ENCODE data around the gene C16orf54. TPM values are rescaled to one million over a fixed set of nuclear protein-coding genes. Genes with fewer than 3 reads are reported as not detected.
"Not testable (repeated sequence)": the region's sequence is repeated elsewhere in the genome, so short reads cannot be mapped to it uniquely, and the experiment has no call there.

Gene C16orf54
- total and polyA plus RNA-seq, 2 experiments from 2014 or later: 3.2 TPM; not detected in 1

- TF ChIP-seq ZNF462 (CRISPR knock-in tag; IDR thresholded peaks at IDR 0.05) (no peak), EZH2phosphoT487 (IDR thresholded peaks at IDR 0.05; ENCODE audit: unreplicated experiment) (no peak), EZH2 (IDR thresholded peaks at IDR 0.05; ENCODE audit: low read depth, unreplicated experiment) (no peak), STAT1 (IDR thresholded peaks at IDR 0.05; ENCODE audit: unreplicated experiment) (no peak)
Measured at GRCh38 chr16:29742683-29743275, 3.0 kb downstream of the C16orf54 start (continued).

GRCh38 chr16:29740630-29741015 lies 5.2 kb downstream of the C16orf54 start:
- H3K4me1 ChIP-seq (ENCODE audit: insufficient read depth); H3K4me3 ChIP-seq; ATAC-seq; H3K9me2 ChIP-seq (ENCODE audit: insufficient read depth); H3K27ac Mint-ChIP-seq; H3K9me3 Mint-ChIP-seq; DNase-seq (ENCODE audit: low spot score); H3K27me3 ChIP-seq (ENCODE audit: insufficient read depth); H3K4me1 Mint-ChIP-seq; H3K4me2 ChIP-seq; H3K36me3 ChIP-seq (ENCODE audit: insufficient read depth); H2AFZ ChIP-seq; H3K27ac ChIP-seq (ENCODE audit: low read depth); H3K4me3 Mint-ChIP-seq; H3K79me2 ChIP-seq (replicated peaks; ENCODE audit: insufficient read depth): not testable (repeated sequence)
- peaks cover 77% of the 10 kb centered on the region for H3F3A ChIP-seq (replicated peaks; ENCODE audit: low read depth)
- H3K27me3 Mint-ChIP-seq (ENCODE audit: insufficient read depth, low read depth, poor library complexity): peaks cover 59% of the 10 kb centered on the region
- peak; percentile 9; the same call in 1 of the 2 replicates for TF ChIP-seq POLR2AphosphoS5 (IDR thresholded peaks at IDR 0.05; ENCODE audit: low read depth)
- H4K20me1 ChIP-seq (replicated peaks; ENCODE audit: insufficient read depth): peaks cover 35% of the 10 kb centered on the region
- peaks cover 49% of the 10 kb centered on the region for H3K36me3 Mint-ChIP-seq (ENCODE audit: low read depth)

GRCh38 chr16:29739927-29740629 lies 5.7 kb downstream of the C16orf54 start:
- H3K36me3 ChIP-seq (ENCODE audit: insufficient read depth); H3K27me3 ChIP-seq (ENCODE audit: insufficient read depth); H3K4me3 ChIP-seq; H3K4me1 ChIP-seq (ENCODE audit: insufficient read depth); H3K4me2 ChIP-seq; H3K27ac ChIP-seq (ENCODE audit: low read depth); H3K4me3 Mint-ChIP-seq; H3K9me3 Mint-ChIP-seq; H2AFZ ChIP-seq; ATAC-seq; H3K4me1 Mint-ChIP-seq; DNase-seq (ENCODE audit: low spot score); H3K79me2 ChIP-seq (replicated peaks; ENCODE audit: insufficient read depth); H3K9me2 ChIP-seq (ENCODE audit: insufficient read depth): not testable (repeated sequence)
- Mint-ChIP-seq H3K36me3 (ENCODE audit: low read depth) (peaks cover 50% of the 10 kb centered on the region), H3K27ac (peak overlapping the region; percentile 0; the same call in 1 of the 2 replicates), H3K27me3 (ENCODE audit: insufficient read depth, low read depth, poor library complexity) (peaks cover 53% of the 10 kb centered on the region)
- H3F3A ChIP-seq (replicated peaks; ENCODE audit: low read depth): peaks cover 77% of the 10 kb centered on the region
- peaks cover 38% of the 10 kb centered on the region for H4K20me1 ChIP-seq (replicated peaks; ENCODE audit: insufficient read depth)

Data from GM23338 (cell line).